ENCODE measurements around the gene ASTN2. TPM values are rescaled to one million over a fixed set of nuclear protein-coding genes. Genes with fewer than 3 reads are reported as not detected.

The ASTN2 gene
- total RNA-seq, 1 donor from 2014 or later, result 2.3 TPM

- Histone ChIP-seq H3K27ac (no peak overlapping the region), H3K4me1 (no peaks in the 10 kb centered on the region), H3K4me3 (no peak overlapping the region), H3K27me3 (no peaks in the 10 kb centered on the region), H3K36me3 (no peaks in the 10 kb centered on the region), H3K9me3 (no peaks in the 10 kb centered on the region)
- TF ChIP-seq, protein P1, sequence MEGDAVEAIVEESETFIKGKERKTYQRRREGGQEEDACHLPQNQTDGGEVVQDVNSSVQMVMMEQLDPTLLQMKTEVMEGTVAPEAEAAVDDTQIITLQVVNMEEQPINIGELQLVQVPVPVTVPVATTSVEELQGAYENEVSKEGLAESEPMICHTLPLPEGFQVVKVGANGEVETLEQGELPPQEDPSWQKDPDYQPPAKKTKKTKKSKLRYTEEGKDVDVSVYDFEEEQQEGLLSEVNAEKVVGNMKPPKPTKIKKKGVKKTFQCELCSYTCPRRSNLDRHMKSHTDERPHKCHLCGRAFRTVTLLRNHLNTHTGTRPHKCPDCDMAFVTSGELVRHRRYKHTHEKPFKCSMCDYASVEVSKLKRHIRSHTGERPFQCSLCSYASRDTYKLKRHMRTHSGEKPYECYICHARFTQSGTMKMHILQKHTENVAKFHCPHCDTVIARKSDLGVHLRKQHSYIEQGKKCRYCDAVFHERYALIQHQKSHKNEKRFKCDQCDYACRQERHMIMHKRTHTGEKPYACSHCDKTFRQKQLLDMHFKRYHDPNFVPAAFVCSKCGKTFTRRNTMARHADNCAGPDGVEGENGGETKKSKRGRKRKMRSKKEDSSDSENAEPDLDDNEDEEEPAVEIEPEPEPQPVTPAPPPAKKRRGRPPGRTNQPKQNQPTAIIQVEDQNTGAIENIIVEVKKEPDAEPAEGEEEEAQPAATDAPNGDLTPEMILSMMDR (IDR thresholded peaks at IDR 0.05), result no peak
- intact Hi-C loops (cut with DNase I), result no loop called here
- no peak for DNase-seq (ENCODE audit: low spot score in 2 of 2)
These were observed 10.7 kb upstream of the ASTN2 start for GRCh38 chr9:117425566-117425965.

DNA sequence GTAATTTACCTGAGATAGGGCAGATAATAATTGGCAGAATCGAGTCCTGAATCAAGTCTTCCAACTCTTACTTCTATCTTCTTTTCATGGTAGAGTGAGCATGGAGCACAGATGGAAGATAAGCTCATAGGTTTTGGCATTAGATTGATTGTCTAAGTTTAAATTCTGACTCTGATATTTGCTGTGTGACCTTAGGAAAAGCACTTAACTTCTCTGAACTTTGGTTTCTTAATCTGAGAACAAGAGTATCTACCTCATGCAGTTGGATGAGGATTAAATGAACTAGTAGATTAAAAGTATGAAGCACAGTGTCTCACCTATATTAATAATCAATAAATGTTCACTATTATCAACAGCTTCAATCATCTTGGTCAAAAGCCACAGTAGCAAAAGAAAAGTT, 9.4 kb upstream of the ASTN2 start:
- intact Hi-C loops (cut with DNase I), result no loop called here
- H3K4me1 ChIP-seq, result no peaks in the 10 kb centered on the region
- no peaks in the 10 kb centered on the region for H3K27me3 ChIP-seq
- no peaks in the 10 kb centered on the region for H3K36me3 ChIP-seq
- no peak for DNase-seq (ENCODE audit: low spot score in 2 of 2)
- H3K9me3 ChIP-seq, result no peaks in the 10 kb centered on the region
- H3K27ac ChIP-seq, result no peak overlapping the region
- no peak overlapping the region for H3K4me3 ChIP-seq
- TF ChIP-seq, protein P1 (IDR thresholded peaks at IDR 0.05), result no peak

- intact Hi-C loops (cut with DNase I), result loop anchor here (10.0 kb wide), 1 partner anchor 173 kb away; no protein-coding TSS in a partner anchor
- Histone ChIP-seq H3K4me1 (peaks cover 0 to 6% of the 10 kb centered on the region in 2 donors), H3K27ac (no peak overlapping the region), H3K36me3 (no peaks in the 10 kb centered on the region), H3K27me3 (no peaks in the 10 kb centered on the region), H3K4me3 (no peak overlapping the region), H3K9me3 (no peaks in the 10 kb centered on the region)
- TF ChIP-seq, protein P1 (IDR thresholded peaks at IDR 0.05), result no peak
- no peak for DNase-seq (ENCODE audit: low spot score in 2 of 2)
These were observed 3.3 kb upstream of the ASTN2 start for GRCh38 chr9:117418111-117418510.

DNA sequence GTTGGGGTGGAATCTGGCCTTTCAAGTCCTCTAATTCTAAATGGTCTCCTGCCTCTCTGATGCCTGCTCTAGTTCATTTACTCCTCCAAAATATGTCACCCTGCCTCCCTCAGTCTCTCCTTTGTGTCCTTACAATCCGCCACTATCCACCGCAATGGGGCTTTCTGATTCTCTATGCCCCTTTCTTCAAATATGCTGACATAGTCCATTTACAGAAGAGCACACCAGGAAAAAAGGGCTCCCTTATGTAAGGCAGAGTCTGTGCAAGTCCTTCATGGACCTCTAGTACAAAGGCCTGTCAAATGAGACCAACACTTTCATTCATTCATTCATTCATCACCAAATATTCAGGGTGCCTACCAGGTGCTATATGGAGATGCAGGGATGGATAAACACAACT, 2.0 kb upstream of the ASTN2 start:
- no peak for DNase-seq (ENCODE audit: low spot score in 2 of 2)
- Histone ChIP-seq H3K27me3 (no peaks in the 10 kb centered on the region), H3K36me3 (no peaks in the 10 kb centered on the region), H3K4me3 (no peak overlapping the region), H3K4me1 (peaks cover 0 to 10% of the 10 kb centered on the region in 2 donors), H3K9me3 (no peaks in the 10 kb centered on the region), H3K27ac (no peak overlapping the region)
- TF ChIP-seq, protein P1 (IDR thresholded peaks at IDR 0.05), result no peak
- intact Hi-C loops (cut with DNase I), result loop anchor here (10.0 kb wide), 1 partner anchor 172 kb away; no protein-coding TSS in a partner anchor

DNA sequence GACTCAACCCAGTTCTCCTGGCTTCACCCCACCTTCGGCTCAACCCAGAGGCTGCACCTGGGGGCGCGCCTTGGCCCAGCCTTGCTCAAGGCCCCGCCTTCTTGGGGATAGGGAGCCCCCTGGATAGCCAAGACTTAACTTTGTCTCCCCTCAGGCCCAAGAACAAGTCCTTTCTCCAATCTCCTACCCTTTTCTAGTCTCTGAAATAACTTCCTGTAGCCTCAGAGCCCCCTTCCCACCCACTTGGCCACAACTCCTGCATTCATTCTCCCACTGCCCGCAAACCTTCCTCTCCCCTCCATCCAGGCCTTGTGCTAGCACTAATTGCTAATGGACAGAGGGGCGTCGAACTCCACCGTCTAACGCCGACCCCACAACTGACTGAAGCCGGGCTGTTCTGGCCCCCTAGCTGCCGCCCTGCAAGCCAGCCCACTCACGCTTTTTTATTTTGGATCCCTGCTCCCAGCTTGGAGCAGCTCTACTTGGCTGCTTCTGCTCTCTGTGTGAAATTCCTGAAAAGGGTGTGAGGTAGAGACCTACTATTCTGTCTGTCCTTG, 579 bp upstream of the ASTN2 start:
- H3K27me3 ChIP-seq, result no peaks in the 10 kb centered on the region
- intact Hi-C loops (cut with DNase I), result loop anchor here (10.0 kb wide), 1 partner anchor 171 kb away; no protein-coding TSS in a partner anchor
- H3K36me3 ChIP-seq, result no peaks in the 10 kb centered on the region
- H3K4me1 ChIP-seq, result peaks cover 0 to 10% of the 10 kb centered on the region in 2 donors
- TF ChIP-seq, protein P1 (IDR thresholded peaks at IDR 0.05), result no peak
- no peak for DNase-seq (ENCODE audit: low spot score in 2 of 2)
- no peak overlapping the region for H3K27ac ChIP-seq
- H3K4me3 ChIP-seq, result peak overlapping the region; percentile 62 to 64
- no peaks in the 10 kb centered on the region for H3K9me3 ChIP-seq

Measured in ascending aorta (tissue), 2 donors.